B cell (primary cell): Measurements from ENCODE around the gene MAPKAPK3. TPM values are rescaled to one million over a fixed set of nuclear protein-coding genes. Genes with fewer than 3 reads are reported as not detected.

ENCODE experiments used
- ATAC-seq: fragments of 200-7000 bp; cut with Tn5 transposase; one replicate; pipeline ENCODE4 v1.10.0; 2021; ENCODE audit warnings: low read depth, mild to moderate bottlenecking, moderate number of reproducible peaks, moderate library complexity
- CTCF ChIA-PET: fragments of 350-600 bp; sonication (Branson Sonifier 250); formaldehyde crosslinking; loops from one replicate; lab custom pipeline; 2021; ENCODE audit warnings: antibody characterized with exemption, inconsistent platforms; lab: Charles Lee
- POLR2A ChIA-PET: fragments of 350-600 bp; sonication (Branson Sonifier 250); formaldehyde crosslinking; loops from one replicate; lab custom pipeline; 2021; ENCODE audit warnings: antibody characterized with exemption; lab: Charles Lee
- DNase-seq: peaks from one replicate; pipeline ENCODE4 v3.0.0; 2013
- H2AFZ ChIP-seq: 2 replicates; pipeline ENCODE4 v1.6.1; 2012; ENCODE audit warnings: mild to moderate bottlenecking, low read depth, low read length; ENCODE audit not compliant: insufficient read depth, poor library complexity, severe bottlenecking
- H3K27ac ChIP-seq, 2 donors: 1 replicate in 1 of 2; 2 replicates in 1 of 2; pipeline ENCODE4 v1.5.1; 2012 to 2013; ENCODE audit warnings: low read length in 2 of 2, mild to moderate bottlenecking in 2 of 2, moderate library complexity in 1 of 2
- H3K27me3 ChIP-seq, 4 experiments: fragments of 200-600 bp in 1 of 4; sonication (generic) in 1 of 4; replicated peaks in 1 of 4; 1 replicate in 2 of 4; 2 replicates in 2 of 4; pipeline versions ENCODE4 v1.6.1 to v1.7.0; 2013 to 2016; ENCODE audit warnings: low read length in 3 of 4, mild to moderate bottlenecking in 2 of 4, mixed read lengths in 1 of 4, moderate library complexity in 1 of 4; ENCODE audit not compliant: insufficient read depth in 4 of 4, control insufficient read depth in 3 of 4; ENCODE audit errors: control extremely low read depth in 1 of 4
- H3K36me3 ChIP-seq, 2 experiments: replicated peaks in 1 of 2; 1 replicate in 1 of 2; 2 replicates in 1 of 2; pipeline versions ENCODE4 v1.6.1 to v1.7.1; 2013; ENCODE audit warnings: low read length in 1 of 2; ENCODE audit not compliant: insufficient read depth in 2 of 2, control insufficient read depth in 1 of 2; ENCODE audit errors: control extremely low read depth in 1 of 2, extremely low read depth in 1 of 2
- H3K4me1 ChIP-seq, 2 donors: fragments of 200-600 bp in 1 of 2; sonication (generic) in 1 of 2; 1 replicate in 1 of 2; 2 replicates in 1 of 2; pipeline versions ENCODE4 v1.5.1 to v1.6.1; 2013 to 2017; ENCODE audit warnings: low read length in 2 of 2; ENCODE audit not compliant: control insufficient read depth in 2 of 2, insufficient read depth in 2 of 2
- H3K4me2 ChIP-seq: replicated peaks from 2 replicates; pipeline ENCODE3; 2012; ENCODE audit warnings: mild to moderate bottlenecking, low read depth, low read length; ENCODE audit not compliant: poor library complexity, severe bottlenecking
- H3K4me3 ChIP-seq, 5 experiments: fragments of 200-600 bp in 1 of 5; sonication (generic) in 1 of 5; 1 replicate in 3 of 5; 2 replicates in 2 of 5; pipeline versions ENCODE4 v1.5.1 to v1.7.0; 2011 to 2016; ENCODE audit warnings: low read length in 4 of 5, mild to moderate bottlenecking in 4 of 5, low read depth in 2 of 5, control low read depth in 1 of 5, moderate library complexity in 1 of 5; ENCODE audit not compliant: insufficient read depth in 1 of 5; ENCODE audit errors: control extremely low read depth in 1 of 5, extremely low read depth in 1 of 5
- H3K79me2 ChIP-seq: fragments of 200-600 bp; sonication (generic); one replicate; pipeline ENCODE4 v1.6.0; 2016; ENCODE audit warnings: low read length; ENCODE audit not compliant: control insufficient read depth, insufficient read depth
- H3K9ac ChIP-seq: fragments of 200-600 bp; sonication (generic); 2 replicates; pipeline ENCODE4 v1.6.1; 2017; ENCODE audit warnings: mild to moderate bottlenecking, low read length, moderate library complexity
- H3K9me3 ChIP-seq, 3 donors: one replicate each; pipeline versions ENCODE4 v1.6.1 to v1.7.1; 2013; ENCODE audit warnings: low read length in 2 of 3; ENCODE audit not compliant: control insufficient read depth in 2 of 3, insufficient read depth in 1 of 3; ENCODE audit errors: control extremely low read depth in 1 of 3
- H4K20me1 ChIP-seq: 2 replicates; pipeline ENCODE4 v1.6.0; 2012; ENCODE audit warnings: mild to moderate bottlenecking, low read length; ENCODE audit not compliant: insufficient read depth, control insufficient read depth, poor library complexity, severe bottlenecking
- H3K27ac Mint-ChIP-seq: one replicate; pipeline ENCODE4 v1.8.0; 2021; ENCODE audit warnings: mixed read lengths
- H3K27me3 Mint-ChIP-seq: one replicate; pipeline ENCODE4 v1.8.0; 2021; ENCODE audit warnings: mixed read lengths
- H3K4me1 Mint-ChIP-seq: one replicate; pipeline ENCODE4 v1.8.0; 2021; ENCODE audit warnings: mixed read lengths
- H3K4me3 Mint-ChIP-seq: one replicate; pipeline ENCODE4 v1.8.0; 2021; ENCODE audit warnings: mixed read lengths
- H3K9me3 Mint-ChIP-seq: one replicate; pipeline ENCODE4 v1.8.0; 2022; ENCODE audit warnings: mixed read lengths; ENCODE audit not compliant: insufficient read depth
- EZH2 ChIP-seq: IDR thresholded peaks from 2 replicates; pipeline ENCODE4 v1.6.1; 2012; ENCODE audit warnings: borderline replicate concordance, low read depth, mild to moderate bottlenecking, moderate library complexity, low read length; ENCODE audit not compliant: insufficient read depth, poor library complexity, severe bottlenecking
- WGBS: methylation state at CpG from one replicate; pipeline ENCODE4 v1.1.5; 2013; ENCODE audit warnings: missing lambda C conversion rate; ENCODE audit not compliant: insufficient coverage; 5-methylcytosine and 5-hydroxymethylcytosine counted together
- intact Hi-C: fragments of 100-400 bp; cut with micrococcal nuclease; formaldehyde crosslinking; loops from one replicate; pipeline ENCODE4 v1.10.0; 2022
- polyA plus RNA-seq: library from polyadenylated mRNA; depleted of rRNA; stranded (reverse); fragments of >200 nt; gene quantifications from 2 replicates; pipeline ENCODE4 v1.2.3, GENCODE V29; 2012
- total RNA-seq, 2 donors: library from RNA; stranded (reverse); fragments of 120-200 nt in 1 of 2; gene quantifications; 1 replicate in 1 of 2; 2 replicates in 1 of 2; pipeline versions ENCODE4 v1.2.3 to v1.2.4, GENCODE V29; 2013 to 2022
- TF ChIP-seq, protein P1 (sequence below): fragments of 200-600 bp; IDR thresholded peaks from one replicate; pipeline ENCODE4 v1.8.0; 2022; ENCODE audit warnings: antibody characterized with exemption, mild to moderate bottlenecking

The MAPKAPK3 gene
- total and polyA plus RNA-seq, 2 donors (not counting 1 experiment from before 2014, with no cell fraction given) = 17.8 to 18.8 TPM

DNA sequence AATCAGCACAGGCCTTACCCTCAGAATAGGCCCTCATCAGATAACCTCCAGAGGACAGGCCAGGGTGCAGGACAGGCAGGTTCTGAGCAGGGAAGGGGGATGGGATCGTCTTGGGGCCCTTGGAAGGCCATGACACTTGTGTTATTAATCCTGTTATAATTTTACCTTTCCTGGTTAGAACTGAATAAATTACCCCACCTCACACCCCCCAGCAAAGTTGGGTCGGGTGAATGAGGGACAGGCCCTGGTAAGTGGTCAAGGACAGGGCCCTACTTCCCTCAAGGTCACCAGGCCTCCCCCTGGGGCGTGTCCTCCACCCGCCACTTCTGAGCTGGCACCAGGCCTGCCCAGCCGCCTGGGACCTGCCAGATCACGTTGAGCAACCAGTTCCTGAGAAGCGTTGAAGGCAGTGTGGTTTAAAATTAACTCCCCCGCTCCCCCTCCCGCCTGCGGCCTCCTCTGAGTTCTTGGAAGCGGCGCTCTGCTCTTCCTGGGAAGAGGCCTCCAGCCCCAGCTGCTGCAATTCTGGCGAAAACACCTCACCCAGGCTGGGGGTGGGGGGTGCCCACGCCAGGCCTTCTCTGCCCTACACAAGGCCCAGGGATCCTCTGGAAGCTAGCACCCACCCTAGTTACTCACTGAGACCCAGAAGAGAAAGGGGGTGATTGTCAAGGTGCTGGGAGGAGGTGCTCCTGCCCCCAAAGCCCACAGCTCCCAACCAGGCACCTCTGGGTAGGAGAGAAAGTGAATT, 15.9 kb upstream of the MAPKAPK3 start:
- H3K36me3 ChIP-seq = no peaks in the 10 kb centered on the region
- no peaks in the 10 kb centered on the region for H3K9me3 Mint-ChIP-seq
- no peaks in the 10 kb centered on the region for H3K79me2 ChIP-seq
- ChIA-PET CTCF (interaction anchor here (1.1 to 2.0 kb wide), 3 partner anchors 9 to 11 kb away, joined by 4 to 6 read pairs (median 5); partner anchors contain the start of gene CISH), POLR2A (interaction anchor here (1.0 to 2.3 kb wide), 2 partner anchors 10 to 11 kb away, joined by 3 to 8 read pairs; partner anchors contain the start of gene CISH)
- intact Hi-C loops = loop anchor here (1.0 kb wide), 1 partner anchor 11 kb away; no protein-coding TSS in a partner anchor
- peak overlapping the region; percentile 34 for H3K9ac ChIP-seq
- H2AFZ ChIP-seq = peak overlapping the region; percentile 82
- H3K27ac ChIP-seq = peak overlapping the region in 1 of 2 donors; percentile 44
- H3K27me3 Mint-ChIP-seq = no peaks in the 10 kb centered on the region
- H3K4me1 ChIP-seq = peaks cover 37 to 46% of the 10 kb centered on the region in 2 donors
- peaks cover 40% of the 10 kb centered on the region for H3K4me1 Mint-ChIP-seq
- H3K9me3 ChIP-seq = no peaks in the 10 kb centered on the region
- H3K4me2 ChIP-seq = peak overlapping the region; percentile 56
- ATAC-seq = peak; percentile 59
- peak overlapping the region; percentile 32 for H3K4me3 Mint-ChIP-seq
- peak overlapping the region; percentile 74 for H3K27ac Mint-ChIP-seq
- no peak for TF ChIP-seq EZH2
- TF ChIP-seq, protein P1, sequence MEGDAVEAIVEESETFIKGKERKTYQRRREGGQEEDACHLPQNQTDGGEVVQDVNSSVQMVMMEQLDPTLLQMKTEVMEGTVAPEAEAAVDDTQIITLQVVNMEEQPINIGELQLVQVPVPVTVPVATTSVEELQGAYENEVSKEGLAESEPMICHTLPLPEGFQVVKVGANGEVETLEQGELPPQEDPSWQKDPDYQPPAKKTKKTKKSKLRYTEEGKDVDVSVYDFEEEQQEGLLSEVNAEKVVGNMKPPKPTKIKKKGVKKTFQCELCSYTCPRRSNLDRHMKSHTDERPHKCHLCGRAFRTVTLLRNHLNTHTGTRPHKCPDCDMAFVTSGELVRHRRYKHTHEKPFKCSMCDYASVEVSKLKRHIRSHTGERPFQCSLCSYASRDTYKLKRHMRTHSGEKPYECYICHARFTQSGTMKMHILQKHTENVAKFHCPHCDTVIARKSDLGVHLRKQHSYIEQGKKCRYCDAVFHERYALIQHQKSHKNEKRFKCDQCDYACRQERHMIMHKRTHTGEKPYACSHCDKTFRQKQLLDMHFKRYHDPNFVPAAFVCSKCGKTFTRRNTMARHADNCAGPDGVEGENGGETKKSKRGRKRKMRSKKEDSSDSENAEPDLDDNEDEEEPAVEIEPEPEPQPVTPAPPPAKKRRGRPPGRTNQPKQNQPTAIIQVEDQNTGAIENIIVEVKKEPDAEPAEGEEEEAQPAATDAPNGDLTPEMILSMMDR = no peak
- H4K20me1 ChIP-seq = no peaks in the 10 kb centered on the region
- WGBS = 0% methylated on average over 8 of the region's 14 CpGs
- no peaks in the 10 kb centered on the region for H3K27me3 ChIP-seq
- H3K4me3 ChIP-seq = no peak overlapping the region
- peak; percentile 50 for DNase-seq

DNA sequence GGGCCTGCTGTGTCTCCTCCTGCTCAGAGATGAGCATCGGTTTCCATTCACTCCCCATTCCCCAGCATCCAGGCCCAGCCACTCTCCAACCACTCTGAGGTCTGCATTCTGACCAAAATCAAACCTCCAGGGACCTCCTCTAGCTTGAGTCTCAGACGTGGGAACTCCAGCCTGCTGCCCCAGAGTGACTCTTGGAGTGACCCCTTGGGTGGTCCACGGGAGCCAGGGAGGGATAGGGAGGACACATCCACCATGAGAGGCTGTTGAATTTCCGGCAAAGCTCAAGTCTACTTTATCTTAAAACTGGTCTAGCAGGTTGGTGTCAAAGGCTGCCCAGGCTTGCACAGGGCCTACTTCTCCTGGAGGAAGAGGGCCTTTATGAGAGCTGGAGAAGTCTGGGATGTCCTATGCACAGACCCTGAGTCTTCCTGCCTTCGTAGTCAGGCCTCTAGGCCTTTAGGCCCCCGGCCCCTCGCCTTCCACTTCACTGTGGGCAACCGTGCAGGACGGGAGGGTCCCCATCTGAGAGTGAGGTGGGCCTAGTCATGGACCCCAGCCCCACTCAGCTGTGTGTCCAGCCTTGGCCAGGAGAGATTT, 14.3 kb upstream of the MAPKAPK3 start:
- H2AFZ ChIP-seq = no peak overlapping the region
- peaks cover 0 to 4% of the 10 kb centered on the region in 2 experiments for H3K36me3 ChIP-seq
- no peak overlapping the region for H3K27ac ChIP-seq
- no peak overlapping the region for H3K4me3 ChIP-seq
- no peaks in the 10 kb centered on the region for H3K9me3 Mint-ChIP-seq
- no peak for DNase-seq
- POLR2A ChIA-PET = no interaction called here
- ATAC-seq = no peak
- H3K27me3 Mint-ChIP-seq = no peaks in the 10 kb centered on the region
- 77% methylated on average over 8 of the region's 9 CpGs for WGBS
- H4K20me1 ChIP-seq = no peaks in the 10 kb centered on the region
- intact Hi-C loops = no loop called here
- no peaks in the 10 kb centered on the region for H3K79me2 ChIP-seq
- H3K27me3 ChIP-seq = no peaks in the 10 kb centered on the region
- no peak overlapping the region for H3K4me2 ChIP-seq
- CTCF ChIA-PET = interaction anchor here (1.3 to 1.7 kb wide), 2 partner anchors 10 to 11 kb away, joined by 4 to 6 read pairs; no protein-coding TSS in a partner anchor
- TF ChIP-seq, protein P1 = no peak
- no peak for TF ChIP-seq EZH2
- peaks cover 39 to 50% of the 10 kb centered on the region in 2 donors for H3K4me1 ChIP-seq
- H3K9me3 ChIP-seq = no peaks in the 10 kb centered on the region
- no peak overlapping the region for H3K9ac ChIP-seq
- peaks cover 42% of the 10 kb centered on the region for H3K4me1 Mint-ChIP-seq
- no peak overlapping the region for H3K4me3 Mint-ChIP-seq
- H3K27ac Mint-ChIP-seq = no peak overlapping the region
